Activated T-helper 9 cell treated with anti-CD3 and anti-CD28 coated beads, Interleukin-2, amount 50 U/mL, for 16 hours (primary cell): ENCODE data around the gene NYAP2.

ENCODE experiments used
- DNase-seq: peaks from one replicate; pipeline ENCODE4 v3.0.0-alpha.2; 2020; ENCODE audit warnings: low read depth

Gene NYAP2

DNA sequence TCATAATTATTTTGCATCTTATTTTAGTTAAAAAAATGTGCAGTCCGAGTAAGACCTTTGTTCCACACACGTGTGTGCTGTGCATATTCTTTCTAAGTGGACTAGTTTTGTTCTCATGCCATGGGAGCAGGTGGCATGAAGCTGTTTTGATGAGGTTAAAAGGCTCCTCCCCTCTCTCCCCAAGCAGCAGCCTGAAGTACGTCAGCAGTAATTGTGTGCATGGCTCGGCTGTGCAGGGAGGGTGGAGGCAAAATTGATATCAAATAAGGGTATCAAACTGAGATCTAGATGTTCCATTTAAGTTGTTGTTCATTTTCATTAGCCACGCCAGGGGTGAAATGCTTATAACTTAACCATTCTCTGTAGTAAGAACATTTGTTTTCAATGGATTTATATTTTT lies at the start of gene NYAP2:
TSS of gene NYAP2 (plus strand) at position 207 of the 400 bp plus-strand sequence. CDS start 9,171 bp downstream, outside the sequence.
- no peak for DNase-seq

DNA sequence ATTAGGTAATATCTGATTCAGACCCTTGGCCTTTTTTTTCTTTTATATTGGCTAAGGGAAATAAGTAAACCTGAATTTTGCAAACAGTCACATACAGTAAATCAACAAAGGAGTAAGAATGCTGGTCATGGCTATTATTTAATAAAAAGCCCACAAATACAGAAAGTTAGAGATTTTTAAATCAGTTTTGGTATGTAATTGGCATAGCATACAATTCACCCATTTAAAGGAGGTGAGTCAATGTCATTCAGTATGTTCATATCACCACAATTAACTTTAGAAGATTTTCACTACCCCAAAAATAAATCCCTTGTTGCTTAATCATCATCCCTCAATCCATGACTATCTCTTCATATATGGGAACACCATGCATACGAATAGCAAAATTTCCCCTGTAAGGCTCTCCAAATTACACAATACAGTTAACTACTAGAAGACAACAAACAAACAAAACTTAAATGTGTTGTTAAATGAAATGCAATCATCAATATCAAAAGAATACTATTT lies 45.9 kb upstream of the NYAP2 start:
- no peak for DNase-seq

DNA sequence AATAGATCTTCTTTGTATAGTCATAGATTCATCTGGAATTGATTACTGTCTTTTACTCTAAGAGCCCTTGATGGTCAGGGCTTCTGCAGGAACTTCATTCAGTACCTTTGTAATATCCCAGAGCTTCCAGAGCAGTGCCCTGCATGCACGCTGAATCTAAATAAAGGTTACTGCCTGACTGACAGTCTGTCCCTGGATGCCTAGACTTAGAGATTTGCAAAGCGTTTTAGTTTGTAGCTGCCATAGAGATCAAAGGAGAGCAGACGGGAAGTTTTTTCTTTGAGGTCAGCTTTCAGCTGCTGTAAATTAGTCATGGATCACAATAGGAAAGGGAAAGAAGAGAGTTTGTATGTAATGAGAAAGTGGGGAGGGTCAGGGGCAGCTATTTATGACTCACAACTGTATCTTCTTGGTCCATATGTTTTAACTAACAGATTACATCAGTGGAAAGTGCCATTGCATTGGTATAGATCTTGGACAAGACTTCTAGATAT lies 45.2 kb upstream of the NYAP2 start:
- DNase-seq: no peak

DNA sequence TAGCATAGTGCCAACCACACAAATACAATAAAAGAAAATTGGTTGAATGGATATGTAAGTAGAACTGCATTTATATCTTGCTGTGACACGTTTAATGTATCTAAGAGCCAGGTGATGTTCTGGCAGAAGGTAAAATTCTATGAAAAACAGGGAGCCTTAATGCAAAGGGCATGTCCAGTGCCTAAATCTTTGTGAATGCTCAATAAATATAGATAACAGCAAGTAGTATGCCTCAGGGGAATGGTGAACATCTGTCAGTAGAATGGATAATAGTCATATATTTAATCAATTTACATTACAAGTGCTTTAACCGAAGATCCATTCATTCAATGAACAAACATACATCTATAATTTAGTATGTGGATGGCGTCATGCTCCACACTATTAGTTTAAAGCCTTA lies 43.7 kb upstream of the NYAP2 start:
- DNase-seq: no peak

DNA sequence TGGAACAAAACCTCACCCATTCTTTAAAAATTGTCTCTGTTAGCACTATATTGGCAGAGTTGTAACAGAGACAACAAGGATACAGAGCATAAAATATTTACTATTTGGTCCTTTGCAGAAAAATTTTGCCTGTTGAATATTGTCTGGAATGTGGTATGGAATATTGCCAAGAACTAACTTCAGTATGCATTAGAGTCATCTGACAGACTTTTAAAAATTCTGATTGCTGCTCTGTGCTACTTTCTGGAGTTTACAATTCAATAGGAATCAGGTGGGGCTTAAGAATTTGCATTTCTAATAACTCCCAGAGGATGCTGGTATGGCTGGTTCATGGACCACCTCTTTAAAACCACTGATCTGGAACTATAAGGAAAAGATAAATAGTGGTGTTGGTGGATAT lies 32.8 kb upstream of the NYAP2 start:
- no peak for DNase-seq

DNA sequence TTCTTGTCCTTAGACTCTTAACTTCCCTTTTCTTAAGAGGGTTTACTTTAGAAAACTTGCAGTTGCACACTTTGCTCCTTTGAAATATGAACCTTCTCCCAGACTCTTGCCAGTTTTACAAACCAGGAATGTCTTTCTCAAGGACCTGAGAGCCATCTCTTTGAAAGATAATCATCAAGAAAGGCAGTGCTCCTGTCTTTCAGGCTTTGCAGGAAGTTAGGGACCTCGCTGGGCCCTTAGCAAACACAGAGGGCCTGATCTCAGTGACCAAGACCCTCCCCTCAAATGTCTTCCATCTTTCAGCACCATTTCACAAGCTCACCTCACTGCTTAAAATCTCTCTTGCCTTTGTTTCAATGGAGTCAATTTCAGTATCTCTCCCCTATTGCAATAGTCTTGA lies 32.0 kb upstream of the NYAP2 start:
- no peak for DNase-seq

DNA sequence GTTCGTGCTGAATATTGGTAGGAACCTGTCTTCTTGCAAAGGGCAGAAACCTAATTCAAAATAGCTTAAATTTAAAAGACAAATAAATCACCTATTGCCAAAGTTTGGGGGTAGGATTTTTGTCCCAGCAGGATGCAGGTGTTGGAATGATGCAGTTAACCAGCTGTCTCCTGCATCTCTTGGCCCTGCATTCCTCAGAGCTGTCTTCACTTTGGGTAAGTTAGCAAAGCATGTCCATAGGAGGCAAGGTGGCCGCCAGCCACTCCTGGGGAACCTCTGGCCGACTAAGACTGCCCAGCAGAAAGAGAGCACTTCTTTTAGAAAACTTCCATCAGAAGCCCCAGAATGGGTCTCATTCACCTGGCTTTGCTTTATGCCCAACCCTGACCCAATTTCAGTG lies 20.5 kb upstream of the NYAP2 start:
- DNase-seq: no peak

DNA sequence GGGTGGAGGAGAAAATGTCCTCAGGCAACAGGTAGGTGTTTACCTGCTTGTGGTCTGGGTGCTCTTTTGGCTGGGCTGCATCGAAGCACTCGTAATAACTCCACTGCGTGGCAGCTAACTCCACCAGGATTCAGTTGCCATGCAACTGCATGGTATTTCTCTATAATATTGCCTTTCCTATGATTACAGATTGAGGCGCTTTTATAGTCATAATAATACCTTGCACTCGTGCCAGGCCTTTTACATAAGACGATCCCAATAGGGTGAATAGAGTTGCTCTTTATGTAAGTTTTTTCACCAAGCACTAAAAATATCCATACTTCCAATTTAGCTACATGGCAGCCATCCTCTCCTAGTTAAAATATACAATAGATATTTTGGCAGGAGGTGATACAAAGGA lies 19.7 kb upstream of the NYAP2 start:
- no peak for DNase-seq

DNA sequence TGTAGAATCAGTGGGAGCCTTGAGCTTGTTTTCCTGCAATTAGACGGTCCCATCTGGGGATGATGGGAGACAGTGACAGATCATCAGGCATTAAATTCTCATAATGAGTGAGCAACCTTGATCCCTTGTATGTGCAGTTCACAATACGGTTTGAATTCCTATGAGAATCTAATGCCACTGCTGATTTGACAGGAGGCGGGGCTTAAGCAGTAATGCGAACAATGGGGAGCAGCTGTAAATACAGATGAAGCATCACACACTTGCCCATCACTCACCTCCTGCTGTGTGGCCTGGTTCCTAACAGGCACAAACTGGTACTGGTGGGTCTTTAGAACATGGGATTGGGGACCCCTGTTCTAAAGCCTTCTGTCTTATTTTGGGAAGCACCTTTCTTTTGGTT lies 17.9 kb upstream of the NYAP2 start:
- DNase-seq: no peak

DNA sequence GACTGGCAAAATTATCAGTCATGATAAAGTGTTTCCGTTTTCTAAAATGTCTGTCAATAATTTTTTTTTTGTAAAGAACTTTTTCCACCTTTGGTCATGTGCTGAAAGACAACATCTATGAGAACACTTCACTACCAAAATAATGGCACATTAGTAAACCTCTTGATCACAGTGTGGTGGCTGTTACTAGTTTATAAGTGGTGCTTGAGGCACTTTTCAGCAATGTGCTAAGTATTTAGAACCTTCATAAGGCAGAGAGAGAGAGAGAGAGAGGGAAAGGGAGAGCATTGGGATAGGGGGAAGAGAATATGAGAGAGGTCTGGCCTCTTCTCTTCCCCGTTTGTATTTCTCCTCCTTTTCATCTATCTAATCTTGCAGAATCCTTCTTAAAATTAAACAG lies 1.1 kb upstream of the NYAP2 start:
- DNase-seq: no peak

DNA sequence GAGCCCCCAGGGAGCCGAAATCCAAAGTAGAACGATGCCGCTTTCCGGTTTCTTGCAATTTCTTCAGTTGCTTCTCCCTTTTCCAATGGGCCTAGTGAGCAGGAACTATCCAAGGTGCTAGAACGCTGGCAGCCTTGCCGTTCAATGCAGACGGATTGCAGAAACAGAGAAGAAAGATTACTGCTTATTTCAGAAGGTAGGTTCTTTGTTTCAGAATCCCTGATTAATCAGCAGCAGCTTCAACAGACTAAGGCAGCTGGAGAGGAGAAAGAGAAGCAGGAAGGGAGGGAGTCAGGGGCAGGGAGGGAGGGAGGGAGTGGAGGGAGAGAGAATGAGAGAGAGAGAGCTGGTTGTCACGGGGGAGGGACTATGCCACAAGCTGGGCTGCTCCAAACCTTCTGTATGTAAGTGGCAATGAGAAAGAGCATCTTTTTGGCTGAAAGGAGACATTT lies 576 bp downstream of the NYAP2 start:
- DNase-seq: no peak

DNA sequence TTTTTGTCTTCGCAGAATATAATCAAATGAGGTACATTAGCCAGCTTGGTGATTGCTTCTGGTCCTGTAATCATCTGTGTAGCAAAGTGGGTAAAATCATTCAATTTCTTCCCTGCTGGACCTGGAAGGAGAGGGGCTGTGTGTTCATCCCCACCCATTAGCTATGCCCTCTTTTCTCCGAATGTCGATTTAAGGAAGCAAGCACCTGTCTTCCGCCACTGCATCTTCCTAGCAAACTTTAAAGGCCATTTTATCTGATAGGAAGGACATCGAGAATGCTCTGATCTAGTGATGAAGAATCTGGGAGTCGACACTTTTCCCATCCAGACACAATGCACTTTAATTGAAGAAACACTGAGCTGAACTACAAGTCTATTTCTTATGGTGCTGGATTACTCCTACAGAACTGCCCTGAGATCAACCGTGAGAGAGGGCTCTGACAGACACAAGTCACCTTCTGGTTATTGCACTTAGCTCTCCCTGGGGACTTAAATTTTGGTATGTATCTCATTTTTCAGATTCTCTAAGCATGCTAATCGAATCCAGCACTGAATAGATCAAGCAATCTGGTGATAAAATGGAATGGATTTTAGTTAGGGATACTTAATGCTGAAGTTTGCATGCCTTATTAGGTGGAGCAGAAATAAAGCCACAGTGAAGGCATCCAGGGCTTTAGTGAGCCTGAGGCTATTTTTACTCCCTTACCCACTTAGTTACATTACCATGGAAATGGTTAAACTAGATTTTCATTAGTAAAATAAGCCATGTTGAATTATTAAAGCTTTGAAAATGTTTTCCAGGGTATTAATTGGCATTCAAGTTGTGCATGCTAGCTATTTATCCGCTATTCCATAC lies 1.3 kb downstream of the NYAP2 start:
- DNase-seq: no peak

DNA sequence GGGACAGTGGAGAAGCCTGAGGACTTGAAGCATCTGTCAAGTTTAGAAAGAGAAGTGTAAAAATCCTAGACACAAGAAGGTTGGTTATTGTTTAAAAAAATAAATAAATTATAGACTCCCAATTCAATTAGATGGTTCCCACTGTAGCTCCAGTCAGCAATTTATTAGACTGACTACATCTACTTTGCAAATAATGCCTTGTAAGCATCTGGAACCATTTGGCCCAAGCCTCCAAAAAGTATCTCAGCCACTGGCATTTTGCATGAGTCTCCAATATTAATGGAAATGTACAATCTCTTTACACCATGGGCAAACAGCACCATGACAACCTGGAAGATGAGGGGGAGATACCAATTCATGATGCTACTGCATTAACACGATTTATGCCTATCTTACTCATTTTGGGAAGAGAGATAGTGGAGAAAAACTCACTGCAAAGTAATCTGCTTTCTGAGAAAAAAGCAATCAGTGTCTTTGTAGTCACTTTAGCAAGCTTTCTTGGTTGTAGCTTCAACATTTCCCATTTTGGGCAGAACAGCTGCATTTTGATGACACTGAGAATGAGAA lies 2.8 kb downstream of the NYAP2 start:
- DNase-seq: no peak

DNA sequence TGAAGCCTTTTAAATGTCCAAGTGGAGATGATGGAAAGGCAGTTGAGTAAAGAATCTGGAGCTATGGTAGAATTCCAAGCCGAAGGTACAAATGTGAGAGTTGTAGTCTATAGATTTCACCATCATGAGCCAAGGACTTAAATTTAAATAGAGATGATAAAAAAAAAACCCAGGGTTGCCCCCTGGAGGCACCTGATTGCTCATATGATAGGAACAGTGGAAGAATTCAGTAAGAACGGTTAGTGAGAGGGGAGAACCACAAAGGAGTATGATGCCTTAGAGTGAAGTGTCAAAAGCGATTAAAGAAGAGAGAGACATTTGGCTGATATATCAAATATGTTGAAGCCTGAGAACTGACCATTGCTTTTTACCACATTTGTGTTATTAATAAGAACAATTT lies 11.9 kb downstream of the NYAP2 start:
- DNase-seq: no peak

DNA sequence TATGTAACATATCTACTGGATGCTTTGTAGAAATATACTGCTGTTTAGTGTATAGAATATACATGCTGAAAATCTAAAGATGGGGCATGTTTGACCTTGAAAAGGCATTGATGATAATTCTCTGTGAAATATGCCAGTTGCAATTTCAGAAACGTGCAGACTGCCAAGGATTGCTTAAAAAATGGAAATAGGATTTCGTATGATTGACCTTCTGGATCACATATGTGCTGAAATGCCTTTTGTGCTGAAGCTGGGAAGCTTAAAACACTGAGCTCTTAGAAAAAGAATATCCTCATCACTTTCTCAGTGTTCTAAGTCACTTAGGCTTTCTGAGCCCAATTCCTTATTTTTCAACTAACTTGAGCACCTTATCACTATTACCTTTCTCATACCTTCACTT lies 14.3 kb downstream of the NYAP2 start:
- no peak for DNase-seq

DNA sequence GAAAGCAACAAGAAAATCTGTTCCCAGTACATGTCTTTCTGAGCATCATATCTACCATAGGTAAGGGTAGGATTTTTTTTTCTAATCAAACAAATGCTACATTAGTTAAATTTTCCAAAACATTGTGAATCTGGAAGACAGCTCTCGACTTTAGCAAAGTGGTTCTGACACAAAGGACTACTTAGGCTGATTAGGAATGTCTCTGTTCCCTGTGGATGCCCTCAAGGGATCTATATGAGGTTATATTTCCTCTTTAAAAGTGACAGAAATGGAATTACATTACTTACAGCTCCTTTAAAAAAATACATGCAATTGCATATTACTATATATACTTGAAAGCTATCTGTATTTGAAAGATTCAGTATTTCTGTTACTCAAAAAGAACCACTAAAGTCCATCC lies 15.4 kb downstream of the NYAP2 start:
- no peak for DNase-seq

DNA sequence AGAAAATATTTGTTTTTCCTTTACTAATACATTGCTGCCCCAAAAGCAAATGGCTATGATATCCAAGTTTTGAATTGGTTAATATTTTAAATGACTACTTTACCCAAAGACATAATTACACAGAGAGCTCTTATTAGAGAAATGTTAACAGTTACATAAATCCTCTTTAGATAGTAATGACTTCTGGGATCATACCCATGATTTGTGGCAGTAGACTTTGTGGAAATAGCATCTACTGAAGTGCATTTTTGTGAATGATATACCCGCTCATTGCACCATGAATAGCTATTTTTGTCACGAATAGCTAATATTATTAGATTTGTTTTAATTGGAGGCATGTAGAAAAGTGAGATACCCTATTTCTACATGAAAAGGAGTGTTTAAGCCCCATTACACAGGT lies 15.8 kb downstream of the NYAP2 start:
- no peak for DNase-seq

DNA sequence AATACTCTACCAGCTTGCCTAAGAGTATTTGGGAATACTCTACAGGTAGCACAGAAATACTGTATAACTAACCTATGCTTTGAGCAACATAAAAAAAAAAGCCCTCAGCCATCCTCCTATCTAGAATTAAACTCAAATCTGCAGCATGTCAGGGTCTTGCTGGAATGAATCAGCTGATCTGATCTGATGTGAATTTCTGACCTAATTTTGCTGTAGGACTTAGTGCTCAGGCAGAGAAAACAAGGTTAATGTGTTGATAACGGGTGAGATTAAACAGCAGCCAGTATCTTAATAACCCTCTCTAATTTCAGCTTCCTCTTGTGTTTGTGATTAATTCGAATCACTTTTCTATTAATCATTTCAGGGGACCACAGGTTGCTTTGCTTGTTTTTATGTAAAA lies 16.3 kb downstream of the NYAP2 start:
- no peak for DNase-seq

DNA sequence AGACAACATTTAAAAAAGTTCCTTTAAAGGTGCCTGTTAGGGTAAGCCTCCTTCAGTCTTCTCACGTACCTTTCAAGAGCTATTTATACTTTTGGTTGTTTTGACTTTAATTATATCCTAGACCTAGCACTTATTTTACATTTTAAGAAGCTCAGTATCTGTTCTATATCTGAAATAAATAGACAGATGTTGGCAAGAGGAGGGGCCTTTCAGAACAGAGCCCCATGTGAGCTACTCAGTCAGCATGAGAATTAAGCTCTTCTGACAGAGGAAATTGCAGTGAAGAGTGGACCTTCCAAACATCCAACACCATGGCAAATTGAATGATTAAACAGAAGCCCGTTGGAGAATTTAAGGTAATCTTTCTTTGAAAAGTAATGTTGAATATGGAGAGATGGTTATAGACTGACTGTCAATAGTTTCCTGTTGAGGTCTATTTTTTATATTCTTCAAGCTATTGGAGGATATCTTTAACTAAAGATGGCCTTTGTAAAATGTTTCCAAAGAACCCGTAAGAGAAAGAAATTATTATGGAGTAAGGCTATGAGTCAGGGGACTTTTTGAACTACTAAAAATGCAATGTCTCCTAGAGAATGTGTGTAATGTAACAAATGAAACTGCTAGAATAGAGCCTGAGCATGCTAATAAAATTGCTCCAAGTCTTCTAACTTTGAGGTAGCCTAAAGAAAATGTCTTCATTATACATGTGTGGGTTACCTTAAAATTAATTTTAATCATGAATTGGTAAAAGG lies 17.3 kb downstream of the NYAP2 start:
- no peak for DNase-seq

DNA sequence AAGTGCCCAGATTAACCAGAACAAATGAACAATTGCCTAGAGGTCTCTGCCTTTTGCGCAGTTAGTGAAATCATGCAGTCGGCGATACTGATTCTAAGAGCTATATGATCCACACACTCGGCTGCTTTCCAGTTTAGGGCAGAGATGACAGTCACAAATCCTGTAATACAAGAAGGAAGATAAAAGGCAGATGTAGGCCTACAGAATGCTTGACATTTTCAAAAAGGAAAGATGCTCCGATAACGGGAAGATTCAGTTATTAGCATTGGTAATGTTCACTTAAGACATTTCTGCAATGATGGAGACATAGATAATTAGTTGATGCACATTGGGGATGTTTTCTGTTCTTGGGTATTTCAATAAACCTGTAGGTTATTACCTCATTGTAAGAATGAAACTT lies 19.5 kb downstream of the NYAP2 start:
- DNase-seq: no peak

DNA sequence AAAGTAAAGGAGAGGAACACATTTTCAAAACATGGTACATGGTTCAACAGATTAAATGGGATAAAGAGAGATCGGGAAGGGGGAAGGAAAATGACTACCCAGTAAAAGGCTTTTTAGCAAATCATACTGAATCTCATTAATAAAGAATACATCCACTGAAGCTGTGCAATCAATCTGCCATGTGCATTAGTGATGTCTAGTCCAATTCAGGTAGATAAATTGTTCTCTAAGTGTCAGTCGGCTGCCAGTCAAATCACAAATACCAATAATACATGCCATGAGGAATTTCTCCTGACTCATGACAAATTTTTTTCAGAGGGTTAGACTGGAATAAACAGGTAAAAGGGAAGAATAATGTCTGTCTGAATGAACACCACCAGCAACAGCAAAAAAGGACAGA lies 22.6 kb downstream of the NYAP2 start:
- no peak for DNase-seq

DNA sequence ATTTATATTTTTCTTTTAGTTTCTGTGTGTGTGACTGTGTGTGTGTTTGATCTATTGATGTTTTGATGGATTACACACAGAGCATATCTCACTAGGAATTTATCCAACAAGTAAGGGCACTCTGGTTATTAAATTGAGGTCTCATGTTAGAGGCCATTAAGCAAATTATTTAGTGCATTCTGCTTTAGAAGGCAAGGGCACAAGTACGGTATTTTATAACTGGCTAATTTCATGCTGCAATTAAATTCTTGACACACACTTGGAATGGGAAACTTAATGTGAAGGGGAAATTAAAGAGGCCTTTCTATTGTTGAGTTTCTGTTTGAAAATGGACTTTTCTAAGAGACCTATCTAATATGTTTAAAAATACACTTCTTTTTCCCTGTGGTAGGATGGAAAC lies 25.8 kb downstream of the NYAP2 start:
- DNase-seq: no peak

DNA sequence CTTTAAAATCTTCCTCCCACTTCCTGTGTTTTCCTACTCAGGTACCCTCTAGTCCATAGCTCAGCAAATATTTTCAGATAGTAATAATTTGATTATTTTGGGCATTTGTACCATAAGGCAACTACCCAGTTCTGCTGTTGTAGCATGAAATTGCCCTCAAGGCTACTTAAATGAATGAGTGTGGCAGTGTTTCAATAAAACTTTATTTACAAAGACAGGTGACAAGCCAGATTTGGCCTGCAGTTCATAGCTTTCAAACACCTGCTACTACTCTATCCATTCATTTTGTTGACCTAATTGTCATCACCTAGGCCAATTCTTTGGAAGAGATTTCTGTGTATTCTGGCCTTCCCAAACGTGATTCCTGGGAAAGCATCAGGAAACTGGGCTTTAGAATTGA lies 28.9 kb downstream of the NYAP2 start:
- DNase-seq: no peak
